Keratinocyte (primary cell): ENCODE measurements around the gene NARS2. TPM values are rescaled to one million over a fixed set of nuclear protein-coding genes. Genes with fewer than 3 reads are reported as not detected.

Experiments used
- DNase-seq: peaks from one replicate; pipeline ENCODE4 v3.0.0-alpha.2; 2011; ENCODE audit warnings: low read depth, missing footprints, low spot score
- FAIRE-seq: peaks from 2 replicates; lab custom pipeline; 2011; peaks lifted over from hg19 to GRCh38; lab: Jason Lieb, UNC
- H2AFZ ChIP-seq: 2 replicates; pipeline ENCODE4 v1.6.0; 2012; ENCODE audit warnings: low read length, control low read depth, inconsistent platforms; ENCODE audit not compliant: control insufficient read depth
- H3K27ac ChIP-seq: 2 replicates; pipeline ENCODE4 v1.5.1; 2011; ENCODE audit warnings: low read length; ENCODE audit not compliant: control insufficient read depth, insufficient read depth
- H3K27me3 ChIP-seq: 3 replicates; pipeline ENCODE4 v1.6.0; 2011; ENCODE audit warnings: low read length; ENCODE audit not compliant: control insufficient read depth, insufficient read depth; ENCODE audit errors: extremely low read depth
- H3K36me3 ChIP-seq, 2 experiments: 2 replicates in 1 of 2; 3 replicates in 1 of 2; pipeline ENCODE4 v1.5.1; 2011; ENCODE audit warnings: low read length in 2 of 2, mild to moderate bottlenecking in 1 of 2; ENCODE audit not compliant: control insufficient read depth in 2 of 2, insufficient read depth in 2 of 2; ENCODE audit errors: extremely low read depth in 1 of 2
- H3K4me1 ChIP-seq: 3 replicates; pipeline ENCODE4 v1.5.1; 2011; ENCODE audit warnings: low read length; ENCODE audit not compliant: control insufficient read depth, insufficient read depth; ENCODE audit errors: extremely low read depth
- H3K4me2 ChIP-seq: 3 replicates; pipeline ENCODE4 v1.6.0; 2011; ENCODE audit warnings: low read depth, low read length; ENCODE audit not compliant: control insufficient read depth, insufficient read depth; ENCODE audit errors: extremely low read depth
- H3K4me3 ChIP-seq, 3 experiments: fragments of 200-600 bp in 1 of 3; sonication (generic) in 1 of 3; 2 replicates in 2 of 3; 3 replicates in 1 of 3; pipeline ENCODE4 v1.5.1; 2011 to 2016; ENCODE audit warnings: low read length in 3 of 3, mild to moderate bottlenecking in 3 of 3, control low read depth in 2 of 3, inconsistent platforms in 1 of 3, low read depth in 1 of 3, mixed read lengths in 1 of 3, mixed run types in 1 of 3, moderate library complexity in 1 of 3; ENCODE audit not compliant: control insufficient read depth in 2 of 3, insufficient read depth in 2 of 3; ENCODE audit errors: extremely low read depth in 1 of 3
- H3K79me2 ChIP-seq: 2 replicates; pipeline ENCODE4 v1.6.0; 2012; ENCODE audit warnings: low read length; ENCODE audit not compliant: control insufficient read depth, insufficient read depth
- H3K9ac ChIP-seq: 3 replicates; pipeline ENCODE4 v1.6.0; 2011; ENCODE audit warnings: low read length; ENCODE audit not compliant: control insufficient read depth, insufficient read depth; ENCODE audit errors: extremely low read depth
- H3K9me1 ChIP-seq: 3 replicates; pipeline ENCODE4 v1.6.0; 2011; ENCODE audit warnings: low read length; ENCODE audit not compliant: control insufficient read depth, insufficient read depth; ENCODE audit errors: extremely low read depth
- H3K9me3 ChIP-seq: 2 replicates; pipeline ENCODE4 v1.5.1; 2012; ENCODE audit warnings: low read depth, low read length; ENCODE audit not compliant: control insufficient read depth
- H4K20me1 ChIP-seq: 3 replicates; pipeline ENCODE4 v1.6.0; 2011; ENCODE audit warnings: low read length; ENCODE audit not compliant: control insufficient read depth, insufficient read depth; ENCODE audit errors: extremely low read depth
- CTCF ChIP-seq, 3 experiments: IDR thresholded peaks in 1 of 3; conservative IDR thresholded peaks in 1 of 3; optimal IDR thresholded peaks in 1 of 3; 2 replicates in 2 of 3; 3 replicates in 1 of 3; pipeline versions ENCODE3 to v1.5.1; 2011; ENCODE audit warnings: low read length in 3 of 3, mild to moderate bottlenecking in 3 of 3, moderate library complexity in 2 of 3, control low read depth in 1 of 3, inconsistent platforms in 1 of 3; ENCODE audit not compliant: insufficient read depth in 2 of 3; ENCODE audit errors: extremely low read depth in 1 of 3
- EZH2 ChIP-seq: IDR thresholded peaks from one replicate; pipeline ENCODE4 v1.6.1; 2012; ENCODE audit warnings: inconsistent platforms, mild to moderate bottlenecking, low read length, moderate library complexity
- dilution Hi-C: fragments of 300-500 bp; cut with MboI; formaldehyde crosslinking; loops from one replicate; pipeline ENCODE4 v1.7.0; 2020; ENCODE audit warnings: low sequenced_read_pairs; ENCODE audit not compliant: extremely low pct_ligation_motif_present
- polyA plus RNA-seq, 5 experiments: library from polyadenylated mRNA; depleted of rRNA in 3 of 5; stranded (reverse) in 3 of 5; stranded (forward) in 1 of 5; unstranded in 1 of 5; fragments of >200 nt; gene quantifications; 1 replicate in 1 of 5; 2 replicates in 3 of 5; 3 replicates in 1 of 5; pipeline versions ENCODE4 v1.2.1 to v1.2.3, GENCODE V29; 2011 to 2012; ENCODE audit warnings: missing spikeins in 2 of 5, low read depth in 1 of 5, low replicate concordance in 1 of 5

The NARS2 gene
- polyA plus RNA-seq, 1 donor (not counting 4 experiments of a cell fraction or from before 2014, with no cell fraction given) = 28.8 TPM

- Histone ChIP-seq H3K4me1 (no peaks in the 10 kb centered on the region), H3K9me3 (no peaks in the 10 kb centered on the region), H3K36me3 (peaks cover 0 to 5% of the 10 kb centered on the region in 2 experiments), H2AFZ (no peak overlapping the region), H3K9ac (no peak overlapping the region), H3K27ac (no peak overlapping the region), H3K9me1 (no peaks in the 10 kb centered on the region), H4K20me1 (no peaks in the 10 kb centered on the region), H3K79me2 (no peaks in the 10 kb centered on the region), H3K4me3 (no peak overlapping the region), H3K27me3 (no peaks in the 10 kb centered on the region), H3K4me2 (no peak overlapping the region)
- no peak for TF ChIP-seq CTCF (optimal IDR thresholded peaks at IDR 0.05 in 1 of 3, IDR thresholded peaks at IDR 0.05 in 1 of 3, conservative IDR thresholded peaks at IDR 0.05 in 1 of 3; ENCODE audit: extremely low read depth in 1 of 3, insufficient read depth in 2 of 3, low read length in 3 of 3)
- TF ChIP-seq EZH2 = no peak
- FAIRE-seq (no peak), DNase-seq (no peak)
- dilution Hi-C loops = no loop called here
Measured at GRCh38 chr11:78551066-78551465, 23.6 kb downstream of the NARS2 start.

GRCh38 chr11:78549624-78550409 is 24.8 kb downstream of the NARS2 start:
- dilution Hi-C loops = no loop called here
- no peak for DNase-seq

More at GRCh38 chr11:78549624-78550409, 24.8 kb downstream of the NARS2 start:
- Histone ChIP-seq H3K9me3 (no peaks in the 10 kb centered on the region), H3K9ac (no peak overlapping the region), H3K9me1 (no peaks in the 10 kb centered on the region), H3K4me3 (no peak overlapping the region), H3K27me3 (no peaks in the 10 kb centered on the region), H4K20me1 (no peaks in the 10 kb centered on the region), H3K4me1 (no peaks in the 10 kb centered on the region), H3K36me3 (peaks cover 0 to 5% of the 10 kb centered on the region in 2 experiments), H3K4me2 (no peak overlapping the region), H3K79me2 (no peaks in the 10 kb centered on the region), H3K27ac (no peak overlapping the region), H2AFZ (no peak overlapping the region)
- TF ChIP-seq CTCF (optimal IDR thresholded peaks at IDR 0.05 in 1 of 3, IDR thresholded peaks at IDR 0.05 in 1 of 3, conservative IDR thresholded peaks at IDR 0.05 in 1 of 3; ENCODE audit: extremely low read depth in 1 of 3, insufficient read depth in 2 of 3, low read length in 3 of 3) (no peak), EZH2 (no peak)
- no peak for FAIRE-seq
